ENCODE measurements around the gene COG1. TPM values are rescaled to one million over a fixed set of nuclear protein-coding genes. Genes with fewer than 3 reads are reported as not detected.

The COG1 gene
- total RNA-seq, 1 experiment from 2014 or later: 26.5 TPM

GRCh38 chr17:73234736-73235135 lies 41.9 kb downstream of the COG1 start:
- H3K23me2 ChIP-seq (ENCODE audit: insufficient read length, low read depth, low read length, poor library complexity, severe bottlenecking): peaks cover 12% of the 10 kb centered on the region
- no peak overlapping the region for H3K9ac ChIP-seq (ENCODE audit: extremely low read depth, insufficient read length, low read length)
- Mint-ChIP-seq H3K9me3 (no peaks in the 10 kb centered on the region; a peak in 1 of 5 replicates), H3K4me1 (peaks cover 17 to 20% of the 10 kb centered on the region in 2 experiments), H3K27me3 (ENCODE audit: low read depth) (no peaks in the 10 kb centered on the region), H3K4me3 (no peak overlapping the region), H3K27ac (no peak overlapping the region), H3K36me3 (ENCODE audit: insufficient read depth in 1 of 3, low read depth in 3 of 3) (peaks cover 7 to 52% (median 50%) of the 10 kb centered on the region in 3 experiments; a peak in 6 of 7 replicates)
- no peak overlapping the region for H3K14ac ChIP-seq (ENCODE audit: insufficient read depth, low read length)
- H2BK120ac ChIP-seq (ENCODE audit: low read depth, low read length, poor library complexity, severe bottlenecking): no peak overlapping the region
- no peak for TF ChIP-seq CTCF (conservative IDR thresholded peaks at IDR 0.05)
- H3K27ac ChIP-seq (ENCODE audit: insufficient read length, low read depth, low read length): no peak overlapping the region
- no peak overlapping the region for H3K18ac ChIP-seq (ENCODE audit: insufficient read length, low read depth, low read length)
- no peaks in the 10 kb centered on the region for H3K27me3 ChIP-seq (ENCODE audit: insufficient read depth, low read length)
- DNase-seq: no peak
- no peaks in the 10 kb centered on the region for H4K20me1 ChIP-seq (ENCODE audit: control insufficient read depth, insufficient read depth, insufficient read length)
- no peak overlapping the region for H3K4ac ChIP-seq (ENCODE audit: low read depth, low read length)
- no peak overlapping the region for H2BK5ac ChIP-seq (ENCODE audit: insufficient read length, low read length)
- H3K4me2 ChIP-seq (ENCODE audit: insufficient read depth, insufficient read length, low read length): no peak overlapping the region
- peaks cover 3% of the 10 kb centered on the region for H3K79me1 ChIP-seq (ENCODE audit: insufficient read depth, low read depth, low read length, poor library complexity, severe bottlenecking)
- no peak overlapping the region for H2BK20ac ChIP-seq (ENCODE audit: low read depth, low read length, poor library complexity, severe bottlenecking)
- no peak overlapping the region for H3K23ac ChIP-seq (ENCODE audit: insufficient read length, low read depth, low read length)
- WGBS (ENCODE audit: extremely low coverage, insufficient read length, low lambda C conversion rate): no CpG with 5 or more reads among the region's 10 CpGs
- H3K79me2 ChIP-seq (ENCODE audit: insufficient read depth, low read length): peaks cover 22% of the 10 kb centered on the region
- no peak overlapping the region for H2AFZ ChIP-seq (ENCODE audit: low read length)
- no peak overlapping the region for H3T11ph ChIP-seq (ENCODE audit: low read length)
- H2AK5ac ChIP-seq (ENCODE audit: insufficient read length, low read length): no peak overlapping the region
- H4K91ac ChIP-seq (ENCODE audit: insufficient read length, low read depth, low read length): no peak overlapping the region
- H4K8ac ChIP-seq (replicated peaks; ENCODE audit: insufficient read length, low read depth, low read length): no peak overlapping the region
- H3K56ac ChIP-seq (ENCODE audit: insufficient read length, low read depth, low read length): no peak overlapping the region
- no peak overlapping the region for H2BK15ac ChIP-seq (ENCODE audit: low read depth, low read length)
- no peak overlapping the region for H2BK12ac ChIP-seq (ENCODE audit: insufficient read length, low read depth, low read length)
- H3K4me1 ChIP-seq (ENCODE audit: insufficient read depth, low read length): no peaks in the 10 kb centered on the region
- H3K9me3 ChIP-seq (ENCODE audit: control insufficient read depth, low read depth, low read length): no peaks in the 10 kb centered on the region
- no peak overlapping the region for H4K5ac ChIP-seq (ENCODE audit: insufficient read length, low read depth, low read length)
